Measurements from ENCODE around the gene RALGAPB.

The RALGAPB gene

GRCh38 chr20:38433304-38433972 lies 39.2 kb upstream of the RALGAPB start:
- TF ChIP-seq RAD21 (IDR thresholded peaks at IDR 0.05; ENCODE audit: low read depth) (no peak), MAX (IDR thresholded peaks at IDR 0.05) (no peak), EP300 (IDR thresholded peaks at IDR 0.05; ENCODE audit: borderline replicate concordance) (no peak), CEBPB (IDR thresholded peaks at IDR 0.05) (no peak), TCF12 (IDR thresholded peaks at IDR 0.05; ENCODE audit: low read depth) (no peak), CREB1 (IDR thresholded peaks at IDR 0.05; ENCODE audit: low read depth) (no peak), EGR1 (IDR thresholded peaks at IDR 0.05) (no peak), TEAD4 (IDR thresholded peaks at IDR 0.05) (no peak), FOXM1 (IDR thresholded peaks at IDR 0.05; ENCODE audit: borderline replicate concordance, low read depth) (no peak), ZBTB7A (IDR thresholded peaks at IDR 0.05; ENCODE audit: low read depth) (no peak), TAF1 (IDR thresholded peaks at IDR 0.05; ENCODE audit: low read depth) (no peak), REST (IDR thresholded peaks at IDR 0.05; ENCODE audit: low read depth) (no peak), YY1 (IDR thresholded peaks at IDR 0.05; ENCODE audit: low read depth) (no peak), USF1 (IDR thresholded peaks at IDR 0.05) (no peak), NFIC (IDR thresholded peaks at IDR 0.05) (no peak)

GRCh38 chr20:38434301-38434741 lies 38.3 kb upstream of the RALGAPB start:
- TF ChIP-seq ZBTB7A (IDR thresholded peaks at IDR 0.05; ENCODE audit: low read depth), result no peak
- no peak for TF ChIP-seq EP300 (IDR thresholded peaks at IDR 0.05; ENCODE audit: borderline replicate concordance)
- TF ChIP-seq CEBPB (IDR thresholded peaks at IDR 0.05), result no peak
- TF ChIP-seq CREB1 (IDR thresholded peaks at IDR 0.05; ENCODE audit: low read depth), result no peak
- no peak for TF ChIP-seq TCF12 (IDR thresholded peaks at IDR 0.05; ENCODE audit: low read depth)
- TF ChIP-seq FOXM1 (IDR thresholded peaks at IDR 0.05; ENCODE audit: borderline replicate concordance, low read depth), result no peak
- no peak for TF ChIP-seq USF1 (IDR thresholded peaks at IDR 0.05)
- no peak for TF ChIP-seq EGR1 (IDR thresholded peaks at IDR 0.05)
- TF ChIP-seq TEAD4 (IDR thresholded peaks at IDR 0.05), result no peak
- TF ChIP-seq YY1 (IDR thresholded peaks at IDR 0.05; ENCODE audit: low read depth), result no peak
- no peak for TF ChIP-seq TAF1 (IDR thresholded peaks at IDR 0.05; ENCODE audit: low read depth)
- TF ChIP-seq NFIC (IDR thresholded peaks at IDR 0.05), result no peak
- no peak for TF ChIP-seq RAD21 (IDR thresholded peaks at IDR 0.05; ENCODE audit: low read depth)

GRCh38 chr20:38434770-38435554 lies 37.7 kb upstream of the RALGAPB start, which contains the start of gene SNHG17:
Gene SNHG17 (minus strand): TSS chr20:38435328.
- TF ChIP-seq MAX (IDR thresholded peaks at IDR 0.05) (peak; percentile 100), ZBTB7A (IDR thresholded peaks at IDR 0.05; ENCODE audit: low read depth) (0 out of 2 replicates have a peak, but pooled peaks have one; percentile 4), EP300 (IDR thresholded peaks at IDR 0.05; ENCODE audit: borderline replicate concordance) (no peak), NFIC (IDR thresholded peaks at IDR 0.05) (0 out of 2 replicates have a peak, but pooled peaks have one; percentile 21), TEAD4 (IDR thresholded peaks at IDR 0.05) (peak; percentile 49), USF1 (IDR thresholded peaks at IDR 0.05) (peak; percentile 56), TAF1 (IDR thresholded peaks at IDR 0.05; ENCODE audit: low read depth) (peak; percentile 99), REST (IDR thresholded peaks at IDR 0.05; ENCODE audit: low read depth) (peak; percentile 50), FOXM1 (IDR thresholded peaks at IDR 0.05; ENCODE audit: borderline replicate concordance, low read depth) (peak; percentile 65; the same call in 1 of the 2 replicates), CREB1 (IDR thresholded peaks at IDR 0.05; ENCODE audit: low read depth) (peak; percentile 72), CEBPB (IDR thresholded peaks at IDR 0.05) (no peak; the same call in 1 of the 2 replicates), EGR1 (IDR thresholded peaks at IDR 0.05) (no peak), TCF12 (IDR thresholded peaks at IDR 0.05; ENCODE audit: low read depth) (peak; percentile 82), YY1 (IDR thresholded peaks at IDR 0.05; ENCODE audit: low read depth) (peak; percentile 89), RAD21 (IDR thresholded peaks at IDR 0.05; ENCODE audit: low read depth) (peak; percentile 41; the same call in 1 of the 2 replicates)

GRCh38 chr20:38435555-38435939 lies 37.1 kb upstream of the RALGAPB start:
- no peak for TF ChIP-seq CEBPB (IDR thresholded peaks at IDR 0.05)
- no peak for TF ChIP-seq FOXM1 (IDR thresholded peaks at IDR 0.05; ENCODE audit: borderline replicate concordance, low read depth)
- no peak for TF ChIP-seq MAX (IDR thresholded peaks at IDR 0.05)
- TF ChIP-seq NFIC (IDR thresholded peaks at IDR 0.05), result no peak
- no peak for TF ChIP-seq ZBTB7A (IDR thresholded peaks at IDR 0.05; ENCODE audit: low read depth)
- TF ChIP-seq TAF1 (IDR thresholded peaks at IDR 0.05; ENCODE audit: low read depth), result no peak
- no peak for TF ChIP-seq TCF12 (IDR thresholded peaks at IDR 0.05; ENCODE audit: low read depth)
- TF ChIP-seq USF1 (IDR thresholded peaks at IDR 0.05), result no peak
- no peak for TF ChIP-seq YY1 (IDR thresholded peaks at IDR 0.05; ENCODE audit: low read depth)

Measured in Ishikawa (cell line).